Smooth muscle cell (in vitro differentiated cells): Measurements from ENCODE around the gene RBM24. TPM values are rescaled to one million over a fixed set of nuclear protein-coding genes. Genes with fewer than 3 reads are reported as not detected.

Experiments used
- DNase-seq: peaks from one replicate; lab custom pipeline; 2025; ENCODE audit not compliant: unreplicated experiment; lab: John Stamatoyannopoulos, UW
- H2AFZ ChIP-seq: fragments of 200-600 bp; sonication (generic); 2 replicates; pipeline ENCODE4 v1.6.0; 2016; ENCODE audit warnings: antibody characterized with exemption, low read depth, mild to moderate bottlenecking
- H3F3A ChIP-seq: fragments of 200-600 bp; sonication (generic); 2 replicates; pipeline ENCODE4 v1.6.0; 2017; ENCODE audit warnings: antibody characterized with exemption, low read depth
- H3K27ac ChIP-seq: fragments of 200-600 bp; sonication (generic); 2 replicates; pipeline ENCODE4 v1.5.1; 2016; ENCODE audit warnings: low read depth, mild to moderate bottlenecking
- H3K27me3 ChIP-seq: fragments of 200-600 bp; sonication (generic); 2 replicates; pipeline ENCODE4 v1.6.1; 2016; ENCODE audit warnings: low read depth, mild to moderate bottlenecking
- H3K36me3 ChIP-seq: fragments of 200-600 bp; sonication (generic); 2 replicates; pipeline ENCODE4 v1.5.1; 2016; ENCODE audit warnings: low read depth
- H3K4me1 ChIP-seq: fragments of 200-600 bp; sonication (generic); 2 replicates; pipeline ENCODE4 v1.5.1; 2016; ENCODE audit warnings: low read depth
- H3K4me2 ChIP-seq: fragments of 200-600 bp; sonication (generic); 2 replicates; pipeline ENCODE4 v1.6.0; 2016; ENCODE audit warnings: mild to moderate bottlenecking
- H3K4me3 ChIP-seq: fragments of 200-600 bp; sonication (generic); 2 replicates; pipeline ENCODE4 v1.5.1; 2016; ENCODE audit warnings: mild to moderate bottlenecking
- H3K79me2 ChIP-seq: fragments of 200-600 bp; sonication (generic); 2 replicates; pipeline ENCODE4 v1.6.0; 2016; ENCODE audit warnings: low read depth, mild to moderate bottlenecking
- H3K9ac ChIP-seq: fragments of 200-600 bp; sonication (generic); 2 replicates; pipeline ENCODE4 v1.6.0; 2016; ENCODE audit warnings: low read depth
- H3K9me3 ChIP-seq: fragments of 200-600 bp; sonication (generic); replicated peaks from 2 replicates; pipeline ENCODE4 v1.5.1; 2016; ENCODE audit warnings: low read depth
- H4K20me1 ChIP-seq: fragments of 200-600 bp; sonication (generic); 2 replicates; pipeline ENCODE4 v1.6.0; 2016; ENCODE audit warnings: low read depth
- CTCF ChIP-seq: fragments of 200-600 bp; sonication (generic); IDR thresholded peaks from 2 replicates; pipeline ENCODE4 v1.5.1; 2017; ENCODE audit warnings: borderline replicate concordance, mild to moderate bottlenecking, antibody characterized with exemption; ENCODE audit not compliant: insufficient read depth, poor library complexity, severe bottlenecking
- WGBS: methylation state at CpG from one replicate; pipeline ENCODE4 v1.1.7; 2016; ENCODE audit warnings: low lambda C conversion rate; 5-methylcytosine and 5-hydroxymethylcytosine counted together
- polyA plus RNA-seq: library from polyadenylated mRNA; unstranded; fragments of >200 nt; fragmentation: Nextera tagmentation; extraction: Ambion mirVana; gene quantifications from 2 replicates; pipeline ENCODE4 v1.2.1, GENCODE V29; 2016
- total RNA-seq: library from RNA; depleted of rRNA; stranded (reverse); fragments of >200 nt; gene quantifications from 2 replicates; pipeline ENCODE4 v1.2.3, GENCODE V29; 2014

Gene RBM24
- total and polyA plus RNA-seq, 2 experiments from 2014 or later: 5.8 to 6.2 TPM

- Histone ChIP-seq H3K4me2 (no peak overlapping the region), H3K4me1 (no peaks in the 10 kb centered on the region), H3K27ac (no peak overlapping the region), H4K20me1 (no peaks in the 10 kb centered on the region), H2AFZ (no peak overlapping the region), H3F3A (no peaks in the 10 kb centered on the region), H3K36me3 (no peaks in the 10 kb centered on the region), H3K4me3 (no peak overlapping the region), H3K79me2 (no peaks in the 10 kb centered on the region), H3K9ac (no peak overlapping the region), H3K9me3 (no peaks in the 10 kb centered on the region), H3K27me3 (no peaks in the 10 kb centered on the region)
- DNase-seq: no peak
- no peak for TF ChIP-seq CTCF
- WGBS: 73% methylated on average over 6 of the region's 6 CpGs
Observed at GRCh38 chr6:17268114-17268513, 13.0 kb upstream of the RBM24 start.

DNA sequence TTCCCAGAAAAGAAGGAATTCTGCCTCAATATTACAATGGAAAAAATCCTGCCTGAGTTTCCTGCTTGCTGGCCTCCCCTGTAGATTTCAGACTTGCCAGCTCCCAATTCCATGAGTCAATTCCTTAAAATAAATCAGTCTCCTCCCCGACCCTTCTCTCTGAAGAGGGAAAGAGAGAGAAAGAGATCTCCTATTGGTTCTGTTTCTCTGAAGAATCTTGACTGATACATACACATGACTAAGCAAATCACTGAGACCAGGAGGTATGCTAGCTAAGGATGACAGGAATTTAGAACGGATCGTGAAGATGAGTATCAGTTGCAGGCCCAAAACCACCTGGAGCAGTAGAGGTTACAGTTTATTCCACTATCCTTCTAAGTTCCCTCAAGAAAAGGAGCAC lies 11.3 kb upstream of the RBM24 start:
- Histone ChIP-seq H2AFZ (no peak overlapping the region), H3K27ac (no peak overlapping the region), H3F3A (no peaks in the 10 kb centered on the region), H3K9ac (no peak overlapping the region), H3K27me3 (no peaks in the 10 kb centered on the region), H3K79me2 (no peaks in the 10 kb centered on the region), H3K4me1 (no peaks in the 10 kb centered on the region), H3K4me3 (no peak overlapping the region), H3K4me2 (no peak overlapping the region), H3K9me3 (no peaks in the 10 kb centered on the region), H4K20me1 (no peaks in the 10 kb centered on the region), H3K36me3 (no peaks in the 10 kb centered on the region)
- DNase-seq: no peak
- no peak for TF ChIP-seq CTCF
- 81% methylated on average over 3 of the region's 3 CpGs for WGBS

GRCh38 chr6:17271628-17272027 lies 9.5 kb upstream of the RBM24 start:
- no peak overlapping the region for H3K9ac ChIP-seq
- H3K4me3 ChIP-seq: no peak overlapping the region
- H3K4me2 ChIP-seq: no peak overlapping the region
- WGBS: 86% methylated on average over 3 of the region's 3 CpGs
- no peaks in the 10 kb centered on the region for H3K9me3 ChIP-seq
- H2AFZ ChIP-seq: no peak overlapping the region
- H3K27ac ChIP-seq: no peak overlapping the region
- H3K79me2 ChIP-seq: no peaks in the 10 kb centered on the region
- DNase-seq: no peak
- no peaks in the 10 kb centered on the region for H3K36me3 ChIP-seq
- no peaks in the 10 kb centered on the region for H3F3A ChIP-seq
- no peaks in the 10 kb centered on the region for H3K4me1 ChIP-seq
- H3K27me3 ChIP-seq: no peaks in the 10 kb centered on the region
- H4K20me1 ChIP-seq: no peaks in the 10 kb centered on the region
- TF ChIP-seq CTCF: no peak

GRCh38 chr6:17276766-17277165 lies 4.4 kb upstream of the RBM24 start:
- H3K36me3 ChIP-seq: no peaks in the 10 kb centered on the region
- no peaks in the 10 kb centered on the region for H3K4me1 ChIP-seq
- H3K27me3 ChIP-seq: no peaks in the 10 kb centered on the region
- no peak overlapping the region for H3K27ac ChIP-seq
- no peak for TF ChIP-seq CTCF
- no peak overlapping the region for H2AFZ ChIP-seq
- H3K4me3 ChIP-seq: no peak overlapping the region
- no peaks in the 10 kb centered on the region for H3F3A ChIP-seq
- no peaks in the 10 kb centered on the region for H3K9me3 ChIP-seq
- no peak overlapping the region for H3K9ac ChIP-seq
- no peaks in the 10 kb centered on the region for H4K20me1 ChIP-seq
- WGBS: 91% methylated on average over 3 of the region's 3 CpGs
- no peak for DNase-seq
- no peak overlapping the region for H3K4me2 ChIP-seq
- no peaks in the 10 kb centered on the region for H3K79me2 ChIP-seq
